A549 (cell line): Measurements from ENCODE around the gene THOC1. TPM values are rescaled to one million over a fixed set of nuclear protein-coding genes. Genes with fewer than 3 reads are reported as not detected.

Experiments
- ATAC-seq, 2 experiments: fragments of 200-7000 bp in 1 of 2; fragments of >200 bp in 1 of 2; cut with Nextera tagmentation in 1 of 2; cut with Tn5 transposase in 1 of 2; 3 replicates each; pipeline versions ENCODE4 v1.8.0 to v1.9.1; 2018 to 2020; ENCODE audit warnings: mild to moderate bottlenecking in 1 of 2, moderate library complexity in 1 of 2
- CTCF ChIA-PET: fragments of 300-600 bp; sonication (Branson Sonifier 250); formaldehyde crosslinking; extraction: SDS; loops from one replicate; lab custom pipeline; 2021; ENCODE audit warnings: antibody characterized with exemption, inconsistent platforms; lab: Yijun Ruan, JAX
- POLR2A ChIA-PET: fragments of 350-600 bp; formaldehyde crosslinking; extraction: SDS; loops from one replicate; lab custom pipeline; 2021; ENCODE audit warnings: antibody characterized with exemption, inconsistent platforms; lab: Yijun Ruan, JAX
- DNase-seq, 2 experiments: peaks; one replicate each; pipeline versions ENCODE4 v3.0.0 to v3.0.0-alpha.2; 2011 to 2016; ENCODE audit warnings: low read depth in 1 of 2, low spot score in 1 of 2
- FAIRE-seq: peaks from 2 replicates; lab custom pipeline; 2011; peaks lifted over from hg19 to GRCh38; lab: Jason Lieb, UNC
- H3K27ac ChIP-seq, 2 experiments: fragments of >200 bp; sonication (Bioruptor Twin); formaldehyde crosslinking; 3 replicates each; pipeline ENCODE4 v1.5.1; 2016 to 2017
- H3K4me1 ChIP-seq: fragments of >200 bp; sonication (Bioruptor Twin); formaldehyde crosslinking; 3 replicates; pipeline ENCODE4 v1.6.1; 2016
- H3K4me2 ChIP-seq: fragments of >200 bp; sonication (Bioruptor Twin); formaldehyde crosslinking; 3 replicates; pipeline ENCODE4 v1.6.1; 2016
- H3K4me3 ChIP-seq: fragments of >200 bp; sonication (Bioruptor Twin); formaldehyde crosslinking; 3 replicates; pipeline ENCODE4 v1.5.1; 2016
- H3K9me3 ChIP-seq: fragments of >200 bp; sonication (Bioruptor Twin); formaldehyde crosslinking; 3 replicates; pipeline ENCODE4 v1.6.1; 2016
- EHMT2 ChIP-seq: fragments of 200-600 bp; sonication (generic); IDR thresholded peaks from 2 replicates; pipeline ENCODE4 v1.6.1; 2016; ENCODE audit warnings: antibody characterized with exemption, low read depth, mild to moderate bottlenecking, moderate library complexity
- FOXS1 ChIP-seq: fragments of 250-450 bp; sonication (Bioruptor Pico); IDR thresholded peaks from 2 replicates; pipeline ENCODE4 v1.5.0; 2020; ENCODE audit warnings: mild to moderate bottlenecking, moderate library complexity
- GATA3 ChIP-seq: IDR thresholded peaks from 2 replicates; pipeline ENCODE4 v1.6.1; 2012; ENCODE audit warnings: borderline replicate concordance
- HOXA7 ChIP-seq: fragments of 250-450 bp; sonication (Bioruptor Pico); IDR thresholded peaks from 2 replicates; pipeline ENCODE4 v1.5.0; 2020; ENCODE audit warnings: mild to moderate bottlenecking, moderate library complexity
- KDM1A ChIP-seq: fragments of 200-600 bp; sonication (generic); IDR thresholded peaks from 2 replicates; pipeline ENCODE4 v1.6.1; 2016; ENCODE audit warnings: low read depth, mild to moderate bottlenecking
- MYC ChIP-seq: IDR thresholded peaks from 2 replicates; pipeline ENCODE4 v1.6.1; 2012; ENCODE audit warnings: mild to moderate bottlenecking, inconsistent platforms, low read length, improper control_type of control experiment, borderline replicate concordance
- NFE2L2 ChIP-seq: fragments of 150-350 bp; conservative IDR thresholded peaks from 2 replicates; pipeline ENCODE4 v1.6.1; 2014; ENCODE audit warnings: low read length
- RAD21 ChIP-seq, 2 experiments: fragments of >200 bp in 1 of 2; sonication (Bioruptor Twin) in 1 of 2; formaldehyde crosslinking in 1 of 2; IDR thresholded peaks in 1 of 2; conservative IDR thresholded peaks in 1 of 2; 2 replicates in 1 of 2; 3 replicates in 1 of 2; pipeline ENCODE4 v1.6.1; 2012 to 2018; ENCODE audit warnings: inconsistent platforms in 1 of 2
- RCOR1 ChIP-seq: fragments of 150-350 bp; IDR thresholded peaks from 2 replicates; pipeline ENCODE4 v1.6.1; 2014; ENCODE audit warnings: antibody characterized with exemption, low read length, low read depth
- SREBF2 ChIP-seq: fragments of 450-650 bp; IDR thresholded peaks from 2 replicates; pipeline ENCODE4 v1.6.1; 2014; ENCODE audit warnings: mild to moderate bottlenecking, moderate library complexity
- TP53 ChIP-seq: fragments of 250-450 bp; sonication (Bioruptor Pico); IDR thresholded peaks from 2 replicates; pipeline ENCODE4 v1.5.0; 2021; ENCODE audit warnings: mild to moderate bottlenecking, moderate library complexity
- ZC3H11A ChIP-seq: fragments of 450-650 bp; IDR thresholded peaks from 2 replicates; pipeline ENCODE4 v1.6.1; 2014; ENCODE audit warnings: antibody characterized with exemption, mild to moderate bottlenecking
- ZNF302 ChIP-seq: fragments of 250-450 bp; sonication (Bioruptor Pico); IDR thresholded peaks from 2 replicates; pipeline ENCODE4 v1.9.0; 2021; ENCODE audit warnings: inconsistent platforms, mild to moderate bottlenecking, moderate library complexity
- WGBS: methylation state at CpG from one replicate; pipeline ENCODE4 v1.1.6; 2017; ENCODE audit errors: missing lambda C conversion rate; 5-methylcytosine and 5-hydroxymethylcytosine counted together
- polyA plus RNA-seq, 4 experiments: library from polyadenylated mRNA; depleted of rRNA in 3 of 4; stranded (reverse); fragments of >200 nt; fragmentation: RNase III in 1 of 4; extraction: RNeasy Plus Mini Kit Qiagen cat#74134 plus additional on column Dnase treatment in 1 of 4; gene quantifications; 2 replicates in 3 of 4; 3 replicates in 1 of 4; pipeline ENCODE4 v1.2.3, GENCODE V29; 2011 to 2017
- TF ChIP-seq, protein P1 (sequence below): fragments of >200 bp; sonication (Bioruptor Twin); formaldehyde crosslinking; IDR thresholded peaks from 3 replicates; pipeline ENCODE4 v1.5.1; 2016
- TF ChIP-seq, protein P2 (sequence below): fragments of >200 bp; sonication (Bioruptor Twin); formaldehyde crosslinking; IDR thresholded peaks from 3 replicates; pipeline ENCODE4 v1.6.1; 2016
- TF ChIP-seq, protein P3 (sequence below): fragments of 150-350 bp; IDR thresholded peaks from 2 replicates; pipeline ENCODE4 v1.6.1; 2014; ENCODE audit warnings: low read depth, mild to moderate bottlenecking, low read length
- TF ChIP-seq, protein P4 (sequence below): IDR thresholded peaks from 2 replicates; pipeline ENCODE4 v1.6.1; 2012; ENCODE audit warnings: low read depth, borderline replicate concordance

THOC1 gene
- polyA plus RNA-seq, 2 of the 4 experiments (the other 2 are of a cell fraction), result 31.2 to 62.6 TPM

DNA sequence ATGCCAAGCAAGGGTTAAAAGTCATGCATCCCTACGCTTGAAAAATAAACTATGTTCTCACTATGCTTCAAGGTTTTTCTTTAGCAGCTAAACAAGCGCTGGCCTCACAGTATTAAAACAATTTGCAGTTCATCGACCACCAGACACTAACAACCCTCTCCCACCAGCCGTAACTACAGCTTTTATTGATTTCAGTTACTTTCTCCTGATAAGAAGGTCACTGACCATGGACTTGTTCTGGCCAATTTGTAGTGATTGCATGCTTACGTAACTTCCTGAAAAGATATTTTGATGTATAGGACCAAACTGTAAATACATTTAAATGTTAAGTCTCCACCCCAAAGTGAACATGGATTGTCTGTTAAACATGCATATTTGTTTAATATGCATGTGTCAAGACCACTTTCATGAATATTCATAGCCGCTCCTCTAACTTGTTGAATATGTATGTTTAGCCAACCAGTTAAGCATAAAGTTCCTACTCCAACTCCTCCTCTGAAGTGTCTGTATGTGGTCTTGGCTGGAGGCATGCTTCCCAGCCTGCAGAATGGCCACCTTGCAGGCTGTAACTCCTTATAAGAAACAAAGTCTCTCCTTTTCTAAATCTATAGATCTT, 1.7 kb upstream of the THOC1 start (continued):
- TF ChIP-seq, protein P1, sequence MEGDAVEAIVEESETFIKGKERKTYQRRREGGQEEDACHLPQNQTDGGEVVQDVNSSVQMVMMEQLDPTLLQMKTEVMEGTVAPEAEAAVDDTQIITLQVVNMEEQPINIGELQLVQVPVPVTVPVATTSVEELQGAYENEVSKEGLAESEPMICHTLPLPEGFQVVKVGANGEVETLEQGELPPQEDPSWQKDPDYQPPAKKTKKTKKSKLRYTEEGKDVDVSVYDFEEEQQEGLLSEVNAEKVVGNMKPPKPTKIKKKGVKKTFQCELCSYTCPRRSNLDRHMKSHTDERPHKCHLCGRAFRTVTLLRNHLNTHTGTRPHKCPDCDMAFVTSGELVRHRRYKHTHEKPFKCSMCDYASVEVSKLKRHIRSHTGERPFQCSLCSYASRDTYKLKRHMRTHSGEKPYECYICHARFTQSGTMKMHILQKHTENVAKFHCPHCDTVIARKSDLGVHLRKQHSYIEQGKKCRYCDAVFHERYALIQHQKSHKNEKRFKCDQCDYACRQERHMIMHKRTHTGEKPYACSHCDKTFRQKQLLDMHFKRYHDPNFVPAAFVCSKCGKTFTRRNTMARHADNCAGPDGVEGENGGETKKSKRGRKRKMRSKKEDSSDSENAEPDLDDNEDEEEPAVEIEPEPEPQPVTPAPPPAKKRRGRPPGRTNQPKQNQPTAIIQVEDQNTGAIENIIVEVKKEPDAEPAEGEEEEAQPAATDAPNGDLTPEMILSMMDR, result no peak
- TF ChIP-seq KDM1A, result no peak
- no peak for TF ChIP-seq SREBF2
- no peak for TF ChIP-seq NFE2L2
- no peak for TF ChIP-seq TP53 (CRISPR knock-in tag)
- no peak for TF ChIP-seq RAD21 (conservative IDR thresholded peaks at IDR 0.05 in 1 of 2, IDR thresholded peaks at IDR 0.05 in 1 of 2)
- no peak for TF ChIP-seq MYC
- TF ChIP-seq, protein P2, sequence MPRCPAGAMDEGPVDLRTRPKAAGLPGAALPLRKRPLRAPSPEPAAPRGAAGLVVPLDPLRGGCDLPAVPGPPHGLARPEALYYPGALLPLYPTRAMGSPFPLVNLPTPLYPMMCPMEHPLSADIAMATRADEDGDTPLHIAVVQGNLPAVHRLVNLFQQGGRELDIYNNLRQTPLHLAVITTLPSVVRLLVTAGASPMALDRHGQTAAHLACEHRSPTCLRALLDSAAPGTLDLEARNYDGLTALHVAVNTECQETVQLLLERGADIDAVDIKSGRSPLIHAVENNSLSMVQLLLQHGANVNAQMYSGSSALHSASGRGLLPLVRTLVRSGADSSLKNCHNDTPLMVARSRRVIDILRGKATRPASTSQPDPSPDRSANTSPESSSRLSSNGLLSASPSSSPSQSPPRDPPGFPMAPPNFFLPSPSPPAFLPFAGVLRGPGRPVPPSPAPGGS, result no peak
- TF ChIP-seq, protein P3, sequence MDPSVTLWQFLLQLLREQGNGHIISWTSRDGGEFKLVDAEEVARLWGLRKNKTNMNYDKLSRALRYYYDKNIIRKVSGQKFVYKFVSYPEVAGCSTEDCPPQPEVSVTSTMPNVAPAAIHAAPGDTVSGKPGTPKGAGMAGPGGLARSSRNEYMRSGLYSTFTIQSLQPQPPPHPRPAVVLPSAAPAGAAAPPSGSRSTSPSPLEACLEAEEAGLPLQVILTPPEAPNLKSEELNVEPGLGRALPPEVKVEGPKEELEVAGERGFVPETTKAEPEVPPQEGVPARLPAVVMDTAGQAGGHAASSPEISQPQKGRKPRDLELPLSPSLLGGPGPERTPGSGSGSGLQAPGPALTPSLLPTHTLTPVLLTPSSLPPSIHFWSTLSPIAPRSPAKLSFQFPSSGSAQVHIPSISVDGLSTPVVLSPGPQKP, result no peak

DNA sequence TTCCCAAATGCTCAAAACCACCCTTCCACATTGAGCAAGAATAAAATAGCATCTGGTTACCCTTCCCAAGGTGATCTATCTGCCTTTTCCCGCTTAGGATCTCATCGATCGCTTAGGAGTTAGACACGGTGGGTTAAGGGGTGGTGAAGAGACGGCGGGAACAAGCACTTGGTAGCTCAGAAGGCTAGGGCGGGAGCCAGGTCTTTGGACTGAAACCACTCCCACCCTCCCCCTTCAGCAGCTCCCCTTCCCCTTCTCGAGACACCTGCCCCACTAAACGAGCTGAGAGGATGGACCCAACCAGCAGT, 513 bp downstream of the THOC1 start:
- DNase-seq (peak; percentile 19 to 32), ATAC-seq (peak in 1 of 2 experiments; percentile 75; a peak in 4 of 6 replicates), FAIRE-seq (no peak)
- Histone ChIP-seq H3K4me2 (peak overlapping the region; percentile 93), H3K9me3 (no peaks in the 10 kb centered on the region), H3K27ac (peak overlapping the region; percentile 89 to 100), H3K4me3 (peak overlapping the region; percentile 82), H3K4me1 (peaks cover 4% of the 10 kb centered on the region; the same call in 1 of the 3 replicates)
- ChIA-PET POLR2A (interaction anchor here (1.2 to 1.6 kb wide), 3 partner anchors 109 to 365 kb away, joined by 3 to 9 read pairs (median 5); partner anchors contain the start of gene USP14), CTCF (interaction anchor here (1.7 to 1.9 kb wide), 2 partner anchors 15 to 572 kb away, joined by 4 read pairs; no protein-coding TSS in a partner anchor)
- WGBS, result no CpG with 5 or more reads among the region's 9 CpGs
- TF ChIP-seq, protein P3, result no peak
- TF ChIP-seq ZNF302 (CRISPR knock-in tag), result no peak
- no peak for TF ChIP-seq NFE2L2
- TF ChIP-seq, protein P1, result no peak
- no peak for TF ChIP-seq ZC3H11A
- no peak for TF ChIP-seq EHMT2
- TF ChIP-seq GATA3, result no peak
- TF ChIP-seq RCOR1, result no peak
- TF ChIP-seq HOXA7 (CRISPR knock-in tag), result no peak
- TF ChIP-seq, protein P4, sequence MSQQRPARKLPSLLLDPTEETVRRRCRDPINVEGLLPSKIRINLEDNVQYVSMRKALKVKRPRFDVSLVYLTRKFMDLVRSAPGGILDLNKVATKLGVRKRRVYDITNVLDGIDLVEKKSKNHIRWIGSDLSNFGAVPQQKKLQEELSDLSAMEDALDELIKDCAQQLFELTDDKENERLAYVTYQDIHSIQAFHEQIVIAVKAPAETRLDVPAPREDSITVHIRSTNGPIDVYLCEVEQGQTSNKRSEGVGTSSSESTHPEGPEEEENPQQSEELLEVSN, result no peak
- no peak for TF ChIP-seq FOXS1 (CRISPR knock-in tag)
